CD8-positive, alpha-beta memory T cell (primary cell): ENCODE results near the gene MOB2. TPM values are rescaled to one million over a fixed set of nuclear protein-coding genes. Genes with fewer than 3 reads are reported as not detected.
A peak's percentile ranks its signal among the peaks of the same experiment; 100 is the strongest.
"Not testable (repeated sequence)": the region's sequence is repeated elsewhere in the genome, so short reads cannot be mapped to it uniquely, and the experiment has no call there.

Experiments
- CTCF ChIA-PET: fragments of 350-600 bp; sonication (Branson Sonifier 250); formaldehyde crosslinking; loops from one replicate; lab custom pipeline; 2021; ENCODE audit warnings: antibody characterized with exemption; lab: Charles Lee
- POLR2A ChIA-PET: fragments of 350-600 bp; sonication (Branson Sonifier 250); formaldehyde crosslinking; loops from one replicate; lab custom pipeline; 2021; ENCODE audit warnings: antibody characterized with exemption; lab: Charles Lee
- DNase-seq, 5 donors: peaks; one replicate each; pipeline versions ENCODE4 v3.0.0 to v3.0.0-alpha.2; 2020 to 2022; ENCODE audit warnings: mixed read lengths in 1 of 5
- H3K27ac ChIP-seq: one replicate; pipeline ENCODE4 v1.7.0; 2013; ENCODE audit warnings: low read depth, mild to moderate bottlenecking, low read length, moderate library complexity
- H3K27me3 ChIP-seq: 2 replicates; pipeline ENCODE4 v1.7.0; 2013; ENCODE audit warnings: low read length, mild to moderate bottlenecking; ENCODE audit not compliant: insufficient read depth, poor library complexity, severe bottlenecking
- H3K36me3 ChIP-seq: 2 replicates; pipeline ENCODE4 v1.7.0; 2013; ENCODE audit warnings: mild to moderate bottlenecking, low read length, moderate library complexity; ENCODE audit not compliant: insufficient read depth
- H3K4me1 ChIP-seq: 2 replicates; pipeline ENCODE4 v1.7.0; 2013; ENCODE audit warnings: mild to moderate bottlenecking, low read length, moderate library complexity; ENCODE audit not compliant: insufficient read depth
- H3K4me3 ChIP-seq: 2 replicates; pipeline ENCODE4 v1.7.0; 2013; ENCODE audit warnings: mild to moderate bottlenecking, low read length
- H3K9me3 ChIP-seq: 2 replicates; pipeline ENCODE4 v1.7.0; 2013; ENCODE audit warnings: mild to moderate bottlenecking, low read length
- H3K27ac Mint-ChIP-seq, 8 donors: one replicate each; pipeline ENCODE4 v1.8.0; 2020 to 2021; ENCODE audit warnings: mixed read lengths in 8 of 8, mild to moderate bottlenecking in 6 of 8, inconsistent platforms in 3 of 8, moderate library complexity in 3 of 8
- H3K27me3 Mint-ChIP-seq, 2 donors: one replicate each; pipeline ENCODE4 v1.8.0; 2020 to 2021; ENCODE audit warnings: mixed read lengths in 2 of 2, mild to moderate bottlenecking in 1 of 2, moderate library complexity in 1 of 2
- H3K36me3 Mint-ChIP-seq, 3 donors: one replicate each; pipeline ENCODE4 v1.8.0; 2020 to 2021; ENCODE audit warnings: mixed read lengths in 3 of 3, inconsistent platforms in 1 of 3, mild to moderate bottlenecking in 1 of 3
- H3K4me1 Mint-ChIP-seq, 3 donors: one replicate each; pipeline ENCODE4 v1.8.0; 2020 to 2021; ENCODE audit warnings: mixed read lengths in 3 of 3, inconsistent platforms in 1 of 3, mild to moderate bottlenecking in 1 of 3
- H3K4me3 Mint-ChIP-seq, 7 donors: one replicate each; pipeline ENCODE4 v1.8.0; 2020 to 2021; ENCODE audit warnings: mixed read lengths in 7 of 7, mild to moderate bottlenecking in 6 of 7, moderate library complexity in 4 of 7, inconsistent platforms in 2 of 7
- H3K9me3 Mint-ChIP-seq, 5 donors: one replicate each; pipeline ENCODE4 v1.8.0; 2020 to 2022; ENCODE audit warnings: mixed read lengths in 5 of 5, mild to moderate bottlenecking in 3 of 5, moderate library complexity in 2 of 5, inconsistent platforms in 1 of 5
- polyA plus RNA-seq: library from polyadenylated mRNA; unstranded; fragments of 300-500 nt; fragmentation: Illumina TruSeq; gene quantifications from one replicate; pipeline ENCODE4 v1.2.3, GENCODE V29; 2021
- total RNA-seq, 2 experiments: library from RNA; stranded (reverse); gene quantifications; one replicate each; pipeline ENCODE4 v1.2.3, GENCODE V29; 2021

Gene MOB2
- total and polyA plus RNA-seq, 3 experiments from 2014 or later, result 26.6 to 67.4 (median 28.7) TPM

DNA sequence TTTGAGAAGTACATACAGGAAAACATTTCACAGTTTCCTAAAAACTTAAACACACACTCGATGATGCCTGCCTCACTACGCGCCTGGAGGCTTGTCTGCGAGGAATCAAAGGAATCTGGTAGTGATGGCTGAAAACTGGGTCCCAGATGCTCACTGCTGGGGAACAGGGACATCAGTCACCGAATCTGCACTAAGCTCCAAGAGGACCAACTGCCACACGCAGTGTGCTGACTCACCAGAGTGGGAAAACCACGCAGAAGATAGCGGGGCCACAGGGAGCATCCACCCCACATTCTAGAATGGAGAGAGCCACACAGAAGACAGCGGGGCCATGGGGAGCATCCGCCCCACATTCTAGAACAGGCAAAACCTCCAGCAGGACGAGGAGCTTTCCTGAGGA, 24.3 kb upstream of the MOB2 start:
- peaks cover 43 to 84% (median 54%) of the 10 kb centered on the region in 3 donors for H3K4me1 Mint-ChIP-seq
- peak in 1 of 5 donors; percentile 11 for DNase-seq
- Histone ChIP-seq H3K4me3 (no peak overlapping the region), H3K36me3 (no peaks in the 10 kb centered on the region), H3K27me3 (no peaks in the 10 kb centered on the region), H3K4me1 (peaks cover 16% of the 10 kb centered on the region), H3K9me3 (no peaks in the 10 kb centered on the region), H3K27ac (no peak overlapping the region)
- H3K27me3 Mint-ChIP-seq, result no peaks in the 10 kb centered on the region
- peak overlapping the region in 2 of 8 donors; percentile 62 to 71 for H3K27ac Mint-ChIP-seq
- peaks cover 0 to 22% (median 3%) of the 10 kb centered on the region in 3 donors for H3K36me3 Mint-ChIP-seq
- CTCF ChIA-PET, result no interaction called here
- POLR2A ChIA-PET, result no interaction called here
- H3K9me3 Mint-ChIP-seq, result no peaks in the 10 kb centered on the region
- H3K4me3 Mint-ChIP-seq, result no peak overlapping the region

DNA sequence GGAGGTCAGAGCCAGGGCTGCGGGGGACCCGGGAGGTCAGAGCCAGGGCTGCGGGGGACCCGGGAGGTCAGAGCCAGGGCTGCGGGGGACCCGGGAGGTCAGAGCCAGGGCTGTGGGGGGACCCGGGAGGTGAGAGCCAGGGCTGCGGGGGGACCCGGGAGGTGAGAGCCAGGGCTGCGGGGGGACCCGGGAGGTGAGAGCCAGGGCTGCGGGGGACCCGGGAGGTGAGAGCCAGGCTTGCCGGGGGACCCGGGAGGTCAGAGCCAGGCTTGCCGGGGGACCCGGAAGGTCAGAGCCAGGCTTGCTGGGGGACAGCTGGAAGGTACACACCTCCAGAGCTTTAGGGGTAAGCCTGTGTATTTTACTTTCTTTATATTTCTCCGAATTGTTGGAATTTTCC, 23.8 kb upstream of the MOB2 start:
- H3K9me3 ChIP-seq, H3K4me3 Mint-ChIP-seq, H3K4me3 ChIP-seq, H3K27ac Mint-ChIP-seq, H3K27me3 Mint-ChIP-seq, CTCF ChIA-PET, POLR2A ChIA-PET, H3K36me3 ChIP-seq, H3K27me3 ChIP-seq, H3K27ac ChIP-seq, H3K9me3 Mint-ChIP-seq: not testable (repeated sequence)
- H3K4me1 ChIP-seq, result peaks cover 10% of the 10 kb centered on the region
- Mint-ChIP-seq H3K4me1 (peaks cover 44 to 82% (median 49%) of the 10 kb centered on the region in 3 donors), H3K36me3 (peaks cover 0 to 22% (median 3%) of the 10 kb centered on the region in 3 donors)
- peak in 1 of 5 donors; percentile 23 for DNase-seq

GRCh38 chr11:1509626-1510255, 23.2 kb upstream of the MOB2 start:
- ChIA-PET CTCF (interaction anchor here (0.7 kb wide), 1 partner anchor 37 kb away, joined by 3 read pairs; no protein-coding TSS in a partner anchor), POLR2A (no interaction called here)
- H3K4me1 Mint-ChIP-seq, result peaks cover 45 to 80% (median 45%) of the 10 kb centered on the region in 3 donors
- Histone ChIP-seq H3K27ac (no peak overlapping the region), H3K36me3 (no peaks in the 10 kb centered on the region), H3K4me1 (peaks cover 6% of the 10 kb centered on the region), H3K4me3 (no peak overlapping the region), H3K9me3 (no peaks in the 10 kb centered on the region), H3K27me3 (no peaks in the 10 kb centered on the region)
- peaks cover 0 to 22% (median 3%) of the 10 kb centered on the region in 3 donors for H3K36me3 Mint-ChIP-seq
- H3K9me3 Mint-ChIP-seq, result no peaks in the 10 kb centered on the region
- H3K4me3 Mint-ChIP-seq, result peak overlapping the region in 1 of 7 donors; percentile 13
- no peaks in the 10 kb centered on the region for H3K27me3 Mint-ChIP-seq
- peak overlapping the region in 4 of 8 donors; percentile 1 to 17 (median 12) for H3K27ac Mint-ChIP-seq
- DNase-seq, result peak in 1 of 5 donors; percentile 31

DNA sequence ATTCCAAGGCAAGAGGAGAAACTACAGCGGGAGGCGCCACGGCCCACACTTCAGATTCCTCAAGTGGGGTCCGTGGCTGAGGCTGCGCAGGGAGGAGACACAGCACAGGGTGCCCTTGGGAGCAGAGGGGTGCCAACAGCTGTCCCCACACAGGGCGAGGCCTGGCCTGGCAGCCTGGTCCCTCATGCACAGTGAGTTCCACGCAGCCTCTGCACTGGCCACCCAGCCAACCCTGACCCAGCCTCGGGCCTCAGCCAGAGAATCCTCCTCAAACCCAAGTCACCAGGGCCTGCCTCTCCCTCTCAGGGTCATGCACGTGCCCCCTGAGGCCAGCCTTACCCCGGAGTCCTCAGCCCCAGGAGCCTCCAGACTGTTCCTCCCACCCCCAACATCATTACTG, 22.4 kb upstream of the MOB2 start:
- ChIA-PET POLR2A (no interaction called here), CTCF (interaction anchor here (0.7 kb wide), 1 partner anchor 38 kb away, joined by 3 read pairs; no protein-coding TSS in a partner anchor)
- DNase-seq, result peak in 1 of 5 donors; percentile 14
- Histone ChIP-seq H3K4me1 (peaks cover 2% of the 10 kb centered on the region), H3K36me3 (no peaks in the 10 kb centered on the region), H3K4me3 (no peak overlapping the region), H3K27ac (no peak overlapping the region), H3K27me3 (no peaks in the 10 kb centered on the region), H3K9me3 (no peaks in the 10 kb centered on the region)
- Mint-ChIP-seq H3K9me3 (no peaks in the 10 kb centered on the region), H3K27ac (peak overlapping the region in 3 of 8 donors; percentile 8 to 81 (median 17)), H3K4me3 (no peak overlapping the region), H3K27me3 (no peaks in the 10 kb centered on the region), H3K36me3 (peaks cover 0 to 22% (median 3%) of the 10 kb centered on the region in 3 donors), H3K4me1 (peaks cover 38 to 80% (median 40%) of the 10 kb centered on the region in 3 donors)

GRCh38 chr11:1508491-1508891, 21.9 kb upstream of the MOB2 start:
- no peaks in the 10 kb centered on the region for H3K9me3 Mint-ChIP-seq
- no peaks in the 10 kb centered on the region for H3K9me3 ChIP-seq
- ChIA-PET CTCF (no interaction called here), POLR2A (no interaction called here)
- no peaks in the 10 kb centered on the region for H3K27me3 Mint-ChIP-seq
- H3K4me1 ChIP-seq, result no peaks in the 10 kb centered on the region
- H3K4me3 Mint-ChIP-seq, result no peak overlapping the region
- H3K27ac ChIP-seq, result no peak overlapping the region
- peaks cover 35 to 80% (median 37%) of the 10 kb centered on the region in 3 donors for H3K4me1 Mint-ChIP-seq
- no peaks in the 10 kb centered on the region for H3K27me3 ChIP-seq
- H3K27ac Mint-ChIP-seq, result peak overlapping the region in 1 of 8 donors; percentile 81
- peaks cover 0 to 20% (median 3%) of the 10 kb centered on the region in 3 donors for H3K36me3 Mint-ChIP-seq
- peak in 1 of 5 donors; percentile 39 for DNase-seq
- H3K36me3 ChIP-seq, result no peaks in the 10 kb centered on the region
- H3K4me3 ChIP-seq, result no peak overlapping the region

- Mint-ChIP-seq H3K36me3 (peaks cover 0 to 16% (median 1%) of the 10 kb centered on the region in 3 donors), H3K27ac (peak overlapping the region in 3 of 8 donors; percentile 54 to 58 (median 54)), H3K4me1 (peaks cover 29 to 83% (median 34%) of the 10 kb centered on the region in 3 donors), H3K27me3 (no peaks in the 10 kb centered on the region), H3K9me3 (no peaks in the 10 kb centered on the region), H3K4me3 (no peak overlapping the region)
- Histone ChIP-seq H3K4me3 (no peak overlapping the region), H3K9me3 (no peaks in the 10 kb centered on the region), H3K27me3 (no peaks in the 10 kb centered on the region), H3K36me3 (no peaks in the 10 kb centered on the region), H3K4me1 (no peaks in the 10 kb centered on the region), H3K27ac (no peak overlapping the region)
- ChIA-PET POLR2A (no interaction called here), CTCF (interaction anchor here (1.9 kb wide), 1 partner anchor 8 kb away, joined by 8 read pairs; no protein-coding TSS in a partner anchor)
- DNase-seq, result peak in 1 of 5 donors; percentile 17
Observed at GRCh38 chr11:1507381-1508140, 21.0 kb upstream of the MOB2 start.

- H3K9me3 Mint-ChIP-seq, result no peaks in the 10 kb centered on the region
- no peaks in the 10 kb centered on the region for H3K4me1 ChIP-seq
- H3K36me3 ChIP-seq, result no peaks in the 10 kb centered on the region
- no peak overlapping the region for H3K4me3 ChIP-seq
- H3K27ac Mint-ChIP-seq, result peak overlapping the region in 1 of 8 donors; percentile 46
- H3K9me3 ChIP-seq, result no peaks in the 10 kb centered on the region
- no peaks in the 10 kb centered on the region for H3K27me3 Mint-ChIP-seq
- no peaks in the 10 kb centered on the region for H3K27me3 ChIP-seq
- peaks cover 0 to 14% (median 0%) of the 10 kb centered on the region in 3 donors for H3K36me3 Mint-ChIP-seq
- H3K4me1 Mint-ChIP-seq, result peaks cover 24 to 81% (median 31%) of the 10 kb centered on the region in 3 donors
- ChIA-PET CTCF (interaction anchor here (1.9 kb wide), 1 partner anchor 9 kb away, joined by 8 read pairs; no protein-coding TSS in a partner anchor), POLR2A (no interaction called here)
- no peak overlapping the region for H3K27ac ChIP-seq
- no peak overlapping the region for H3K4me3 Mint-ChIP-seq
- peak in 1 of 5 donors; percentile 30 for DNase-seq
Observed at GRCh38 chr11:1506981-1507380, 20.4 kb upstream of the MOB2 start.
